ENCODE results near the gene KIF16B. TPM values are rescaled to one million over a fixed set of nuclear protein-coding genes. Genes with fewer than 3 reads are reported as not detected.

Gene KIF16B
- total RNA-seq, 1 donor from 2014 or later, result 9.1 TPM

- DNase-seq, result no peak
- Mint-ChIP-seq H3K4me3 (no peak overlapping the region), H3K27ac (no peak overlapping the region), H3K4me1 (peaks cover 2% of the 10 kb centered on the region), H3K9me3 (peaks cover 11% of the 10 kb centered on the region), H3K36me3 (ENCODE audit: low read depth) (peaks cover 47% of the 10 kb centered on the region), H3K27me3 (no peaks in the 10 kb centered on the region)
- CTCF ChIA-PET, result no interaction called here
- intact Hi-C loops (cut with micrococcal nuclease), result no loop called here
- POLR2A ChIA-PET, result no interaction called here
- no peak for TF ChIP-seq CTCF (IDR thresholded peaks at IDR 0.05)
- no peak for ATAC-seq (ENCODE audit: low read depth)
These were observed 165.8 kb downstream of the KIF16B start for GRCh38 chr20:16407251-16408067.

GRCh38 chr20:16405254-16405653, 168.0 kb downstream of the KIF16B start:
- no peaks in the 10 kb centered on the region for H3K27me3 Mint-ChIP-seq
- intact Hi-C loops (cut with micrococcal nuclease), result loop anchor here (2.0 kb wide), 1 partner anchor 14 kb away; no protein-coding TSS in a partner anchor
- DNase-seq (no peak), ATAC-seq (ENCODE audit: low read depth) (no peak)
- ChIA-PET CTCF (no interaction called here), POLR2A (no interaction called here)
- H3K4me3 Mint-ChIP-seq, result no peak overlapping the region
- TF ChIP-seq CTCF (IDR thresholded peaks at IDR 0.05), result no peak
- H3K4me1 Mint-ChIP-seq, result peaks cover 9% of the 10 kb centered on the region
- H3K36me3 Mint-ChIP-seq (ENCODE audit: low read depth), result peaks cover 41% of the 10 kb centered on the region
- no peak overlapping the region for H3K27ac Mint-ChIP-seq
- no peaks in the 10 kb centered on the region for H3K9me3 Mint-ChIP-seq

- Mint-ChIP-seq H3K4me1 (peaks cover 9% of the 10 kb centered on the region), H3K4me3 (no peak overlapping the region), H3K9me3 (no peaks in the 10 kb centered on the region), H3K27me3 (no peaks in the 10 kb centered on the region), H3K27ac (no peak overlapping the region), H3K36me3 (ENCODE audit: low read depth) (peaks cover 41% of the 10 kb centered on the region)
- no peak for TF ChIP-seq CTCF (IDR thresholded peaks at IDR 0.05)
- intact Hi-C loops (cut with micrococcal nuclease), result loop anchor here (2.0 kb wide), 1 partner anchor 14 kb away; no protein-coding TSS in a partner anchor
- POLR2A ChIA-PET, result no interaction called here
- ATAC-seq (ENCODE audit: low read depth), result no peak
- no peak for DNase-seq
- CTCF ChIA-PET, result no interaction called here
These were observed 168.6 kb downstream of the KIF16B start for GRCh38 chr20:16404640-16405039.

GRCh38 chr20:16404171-16404570, 169.1 kb downstream of the KIF16B start:
- H3K27me3 Mint-ChIP-seq, result no peaks in the 10 kb centered on the region
- no peaks in the 10 kb centered on the region for H3K9me3 Mint-ChIP-seq
- intact Hi-C loops (cut with micrococcal nuclease), result loop anchor here (2.0 kb wide), 1 partner anchor 13 kb away; no protein-coding TSS in a partner anchor
- no peak overlapping the region for H3K27ac Mint-ChIP-seq
- DNase-seq, result no peak
- peaks cover 37% of the 10 kb centered on the region for H3K36me3 Mint-ChIP-seq (ENCODE audit: low read depth)
- ChIA-PET CTCF (no interaction called here), POLR2A (no interaction called here)
- ATAC-seq (ENCODE audit: low read depth), result no peak
- TF ChIP-seq CTCF (IDR thresholded peaks at IDR 0.05), result no peak
- peaks cover 9% of the 10 kb centered on the region for H3K4me1 Mint-ChIP-seq
- H3K4me3 Mint-ChIP-seq, result no peak overlapping the region

GRCh38 chr20:16400234-16400633, 173.0 kb downstream of the KIF16B start:
- H3K4me3 Mint-ChIP-seq, result no peak overlapping the region
- intact Hi-C loops (cut with micrococcal nuclease), result no loop called here
- no peak for TF ChIP-seq CTCF (IDR thresholded peaks at IDR 0.05)
- ChIA-PET POLR2A (no interaction called here), CTCF (no interaction called here)
- no peak overlapping the region for H3K27ac Mint-ChIP-seq
- no peaks in the 10 kb centered on the region for H3K27me3 Mint-ChIP-seq
- DNase-seq, result no peak
- no peaks in the 10 kb centered on the region for H3K9me3 Mint-ChIP-seq
- ATAC-seq (ENCODE audit: low read depth), result no peak
- H3K4me1 Mint-ChIP-seq, result peaks cover 9% of the 10 kb centered on the region
- H3K36me3 Mint-ChIP-seq (ENCODE audit: low read depth), result peaks cover 26% of the 10 kb centered on the region

Measured in activated B cell treated with CpG ODN at 0.5 μM for 24 hours (primary cell).